GM12874 (cell line): ENCODE measurements around the gene IL36A.

Experiments used
- TF ChIP-seq, protein P1 (sequence below): IDR thresholded peaks from 2 replicates; pipeline ENCODE4 v1.5.1; 2011; ENCODE audit warnings: low read depth, mild to moderate bottlenecking, control low read depth, low read length, moderate library complexity; ENCODE audit not compliant: insufficient read depth

IL36A gene

DNA sequence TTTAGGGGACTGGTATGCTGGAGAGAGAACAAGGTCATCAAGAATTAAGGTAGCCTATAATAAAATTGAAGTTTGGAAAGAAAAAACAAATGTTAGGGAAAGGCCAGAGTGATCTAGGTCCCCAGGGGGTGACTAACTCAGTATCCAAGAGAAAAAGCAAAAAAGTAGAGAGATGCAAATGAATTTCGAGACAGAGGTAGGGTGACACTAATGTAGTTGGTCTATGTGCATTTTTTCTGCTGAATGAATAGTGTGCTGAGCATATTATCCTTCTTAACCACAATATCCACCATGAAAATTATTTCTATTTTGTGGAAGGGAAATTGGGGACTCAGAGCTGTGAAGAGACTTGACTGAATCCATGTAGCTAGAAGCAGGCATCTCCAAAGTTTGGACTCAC, 9.8 kb downstream of the IL36A start:
- TF ChIP-seq, protein P1, sequence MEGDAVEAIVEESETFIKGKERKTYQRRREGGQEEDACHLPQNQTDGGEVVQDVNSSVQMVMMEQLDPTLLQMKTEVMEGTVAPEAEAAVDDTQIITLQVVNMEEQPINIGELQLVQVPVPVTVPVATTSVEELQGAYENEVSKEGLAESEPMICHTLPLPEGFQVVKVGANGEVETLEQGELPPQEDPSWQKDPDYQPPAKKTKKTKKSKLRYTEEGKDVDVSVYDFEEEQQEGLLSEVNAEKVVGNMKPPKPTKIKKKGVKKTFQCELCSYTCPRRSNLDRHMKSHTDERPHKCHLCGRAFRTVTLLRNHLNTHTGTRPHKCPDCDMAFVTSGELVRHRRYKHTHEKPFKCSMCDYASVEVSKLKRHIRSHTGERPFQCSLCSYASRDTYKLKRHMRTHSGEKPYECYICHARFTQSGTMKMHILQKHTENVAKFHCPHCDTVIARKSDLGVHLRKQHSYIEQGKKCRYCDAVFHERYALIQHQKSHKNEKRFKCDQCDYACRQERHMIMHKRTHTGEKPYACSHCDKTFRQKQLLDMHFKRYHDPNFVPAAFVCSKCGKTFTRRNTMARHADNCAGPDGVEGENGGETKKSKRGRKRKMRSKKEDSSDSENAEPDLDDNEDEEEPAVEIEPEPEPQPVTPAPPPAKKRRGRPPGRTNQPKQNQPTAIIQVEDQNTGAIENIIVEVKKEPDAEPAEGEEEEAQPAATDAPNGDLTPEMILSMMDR = no peak

DNA sequence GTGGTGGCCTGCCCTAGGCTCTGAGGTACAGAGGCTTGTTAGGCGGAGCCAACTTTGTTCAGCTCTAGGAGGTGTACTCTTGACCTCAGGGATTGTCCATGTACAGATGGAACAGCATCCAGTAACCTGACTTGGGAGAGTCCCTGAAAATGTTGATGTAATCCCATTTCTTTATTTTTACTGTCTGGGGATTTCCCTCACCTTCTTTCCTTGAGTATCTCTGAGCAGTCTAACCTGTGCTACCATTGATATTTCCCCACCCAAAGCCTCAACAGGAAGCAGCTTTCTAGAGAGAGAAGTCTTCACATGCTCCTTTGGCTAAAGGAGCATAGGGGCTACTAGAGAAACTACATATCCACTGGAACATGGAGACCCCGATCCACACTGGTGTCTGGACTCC, 10.4 kb downstream of the IL36A start:
- TF ChIP-seq, protein P1 = no peak

DNA sequence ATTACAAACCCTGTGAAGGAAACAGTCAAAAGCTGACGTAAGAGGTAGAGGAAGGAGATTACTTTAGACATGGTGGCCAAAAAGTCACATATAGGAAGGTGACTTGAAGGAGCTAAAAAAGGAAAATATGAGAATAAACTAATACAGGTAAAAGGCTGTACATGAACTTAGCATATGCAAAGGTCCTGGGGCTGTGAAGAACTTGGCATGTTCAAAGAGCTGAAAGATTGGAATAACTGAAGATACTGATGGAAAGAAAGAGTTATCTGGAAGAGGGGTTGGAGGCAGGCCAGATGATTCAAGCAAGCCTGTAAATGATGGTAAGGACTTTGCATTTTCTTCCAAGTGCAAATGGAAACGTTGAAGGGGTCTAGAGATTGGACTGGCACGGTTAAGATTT, 13.2 kb downstream of the IL36A start:
- TF ChIP-seq, protein P1 = no peak

DNA sequence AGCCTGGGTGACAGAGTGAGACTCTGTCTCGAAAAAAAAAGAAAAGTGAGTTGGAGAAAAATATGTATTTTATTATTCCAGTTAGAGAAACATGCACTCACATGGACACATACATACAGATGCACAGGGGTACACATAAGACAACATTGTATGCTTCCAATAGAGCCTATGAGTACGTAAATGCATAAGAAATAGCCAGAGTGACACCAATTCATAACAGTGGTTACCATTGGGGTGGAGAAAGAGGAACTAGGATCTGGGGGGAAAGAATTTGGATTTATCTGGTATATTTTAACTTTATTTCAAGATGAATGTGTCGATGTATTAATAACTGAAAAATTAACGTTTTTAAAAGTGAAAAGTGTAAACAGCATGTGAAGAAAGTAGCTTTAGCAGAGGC, 16.1 kb downstream of the IL36A start:
- TF ChIP-seq, protein P1 = no peak

DNA sequence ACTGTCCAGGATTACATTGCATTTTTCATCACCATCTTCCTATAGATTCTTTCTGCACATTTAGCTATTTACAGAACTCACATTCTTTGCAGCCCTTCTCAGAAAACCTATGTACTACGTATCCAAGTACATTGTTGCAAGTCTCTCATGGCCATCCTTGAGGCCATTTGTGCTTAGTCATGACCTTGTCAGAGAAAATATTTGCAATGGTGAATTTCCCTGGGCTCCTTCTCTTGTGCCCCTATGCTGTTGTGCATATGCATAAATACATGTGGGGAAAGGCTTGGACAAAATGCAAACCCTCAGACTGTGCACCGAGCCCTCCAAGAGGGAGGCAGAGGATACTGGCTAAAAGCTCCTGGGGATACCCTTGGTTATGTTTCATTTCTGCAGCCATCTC, 19.5 kb downstream of the IL36A start:
- TF ChIP-seq, protein P1 = no peak

DNA sequence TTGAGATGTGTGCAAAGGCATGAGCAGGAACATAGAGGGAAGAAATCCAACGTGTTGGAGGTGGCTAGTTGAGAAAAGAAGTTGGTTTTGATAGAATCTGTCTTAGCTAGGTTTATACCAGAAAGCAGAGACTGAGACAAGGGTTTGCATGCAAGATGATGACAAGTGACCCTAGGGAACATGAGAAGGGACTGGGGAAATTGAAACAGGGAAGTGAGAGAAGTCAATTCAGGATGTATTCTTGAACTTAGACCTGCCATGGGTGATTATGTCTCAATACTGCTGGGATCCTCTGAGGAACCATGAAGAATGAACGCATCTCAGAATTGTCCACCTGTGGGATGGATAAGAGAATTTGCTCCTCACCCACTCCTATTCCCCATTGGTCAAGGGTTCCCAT, 20.5 kb downstream of the IL36A start:
- TF ChIP-seq, protein P1 = no peak

DNA sequence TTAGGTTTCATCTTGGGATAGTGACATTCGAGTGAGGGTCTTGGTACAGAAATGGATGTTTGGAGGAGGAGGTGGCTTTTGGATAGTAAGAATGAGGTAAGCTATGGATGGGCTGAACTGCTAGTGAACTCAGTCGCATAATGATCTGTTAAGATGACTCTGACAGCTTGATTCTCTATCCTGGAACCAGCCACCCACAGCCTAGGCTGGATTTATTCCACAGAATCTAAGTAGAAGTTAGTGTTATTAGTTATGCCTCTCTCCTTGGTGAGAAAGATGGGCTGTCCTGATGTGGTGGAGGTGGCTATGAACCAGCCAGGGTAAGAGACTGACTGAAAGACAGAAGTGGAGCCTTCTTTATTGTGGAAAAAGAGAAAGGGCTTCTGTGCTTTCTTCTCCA, 22.4 kb downstream of the IL36A start:
- TF ChIP-seq, protein P1 = no peak

DNA sequence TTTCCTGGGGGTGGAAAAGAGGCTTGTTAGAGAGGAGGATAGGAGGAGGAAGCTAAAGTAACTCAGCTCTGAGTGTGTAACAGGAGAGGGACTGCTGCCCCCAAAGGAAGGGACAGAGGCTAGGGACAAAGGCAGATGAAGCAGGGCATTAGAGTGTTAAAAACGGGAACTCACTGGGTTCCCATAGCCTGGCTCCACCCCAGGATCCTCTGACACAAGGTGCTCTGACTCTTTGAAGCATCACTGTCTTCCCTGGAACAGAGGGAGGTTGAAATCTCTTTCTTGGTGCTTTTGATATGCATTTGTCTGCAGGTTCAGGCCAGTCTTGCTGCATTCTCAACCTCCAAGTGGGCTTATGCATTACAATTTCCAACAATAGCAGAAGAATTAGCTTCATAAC, 22.9 kb downstream of the IL36A start:
- TF ChIP-seq, protein P1 = no peak
